Mesothelial cell of epicardium (in vitro differentiated cells): Measurements from ENCODE around the gene KLF7. TPM values are rescaled to one million over a fixed set of nuclear protein-coding genes. Genes with fewer than 3 reads are reported as not detected.

Experiments
- DNase-seq, 2 experiments: peaks; one replicate each; pipeline ENCODE4 v3.0.0; 2021; ENCODE audit warnings: low spot score in 2 of 2; ENCODE audit not compliant: unreplicated experiment in 2 of 2
- H3K27ac Mint-ChIP-seq: 2 replicates; pipeline ENCODE4 v1.8.0; 2021; ENCODE audit warnings: mixed read lengths
- H3K27me3 Mint-ChIP-seq: 2 replicates; pipeline ENCODE4 v1.8.0; 2021; ENCODE audit warnings: low read depth, mixed read lengths
- H3K36me3 Mint-ChIP-seq: 2 replicates; pipeline ENCODE4 v1.8.0; 2021; ENCODE audit warnings: mixed read lengths
- H3K4me1 Mint-ChIP-seq: 2 replicates; pipeline ENCODE4 v1.8.0; 2021; ENCODE audit warnings: mixed read lengths
- H3K4me3 Mint-ChIP-seq: 2 replicates; pipeline ENCODE4 v1.8.0; 2021; ENCODE audit warnings: mild to moderate bottlenecking, moderate library complexity, mixed read lengths
- H3K9me3 Mint-ChIP-seq: 2 replicates; pipeline ENCODE4 v1.8.0; 2021; ENCODE audit warnings: mixed read lengths
- CTCF ChIP-seq: fragments of 200-600 bp; sonication (generic); IDR thresholded peaks from one replicate; pipeline ENCODE4 v1.5.0; 2021; ENCODE audit warnings: antibody characterized with exemption; ENCODE audit not compliant: unreplicated experiment
- total RNA-seq: library from RNA; stranded (reverse); gene quantifications from 3 replicates; pipeline ENCODE4 v1.2.1, GENCODE V29; 2021

Gene KLF7
- total RNA-seq, 1 donor from 2014 or later, result 17.8 TPM

GRCh38 chr2:207091176-207091575 is 74.6 kb downstream of the KLF7 start:
- no peaks in the 10 kb centered on the region for H3K27me3 Mint-ChIP-seq
- no peak for DNase-seq
- no peak overlapping the region for H3K4me3 Mint-ChIP-seq
- H3K4me1 Mint-ChIP-seq, result peaks cover 9% of the 10 kb centered on the region
- H3K36me3 Mint-ChIP-seq, result peaks cover 3% of the 10 kb centered on the region
- no peak for TF ChIP-seq CTCF
- no peak overlapping the region for H3K27ac Mint-ChIP-seq
- H3K9me3 Mint-ChIP-seq, result no peaks in the 10 kb centered on the region

- no peak for TF ChIP-seq CTCF
- no peak for DNase-seq
- Mint-ChIP-seq H3K27ac (no peak overlapping the region), H3K36me3 (peaks cover 9% of the 10 kb centered on the region), H3K4me3 (no peak overlapping the region), H3K4me1 (peaks cover 9% of the 10 kb centered on the region), H3K9me3 (no peaks in the 10 kb centered on the region), H3K27me3 (no peaks in the 10 kb centered on the region)
Observed at GRCh38 chr2:207090389-207090788, 75.4 kb downstream of the KLF7 start.

GRCh38 chr2:207088839-207089238 is 76.9 kb downstream of the KLF7 start:
- H3K4me1 Mint-ChIP-seq, result peaks cover 7% of the 10 kb centered on the region
- no peak overlapping the region for H3K27ac Mint-ChIP-seq
- DNase-seq, result no peak
- TF ChIP-seq CTCF, result no peak
- no peak overlapping the region for H3K4me3 Mint-ChIP-seq
- H3K36me3 Mint-ChIP-seq, result peaks cover 12% of the 10 kb centered on the region
- no peaks in the 10 kb centered on the region for H3K27me3 Mint-ChIP-seq
- no peaks in the 10 kb centered on the region for H3K9me3 Mint-ChIP-seq

- Mint-ChIP-seq H3K4me3 (no peak overlapping the region), H3K9me3 (no peaks in the 10 kb centered on the region), H3K4me1 (peaks cover 6% of the 10 kb centered on the region), H3K27me3 (no peaks in the 10 kb centered on the region), H3K27ac (no peak overlapping the region), H3K36me3 (peaks cover 18% of the 10 kb centered on the region)
- no peak for TF ChIP-seq CTCF
- no peak for DNase-seq
Observed at GRCh38 chr2:207088276-207088675, 77.5 kb downstream of the KLF7 start.

- H3K4me3 Mint-ChIP-seq, result no peak overlapping the region
- no peaks in the 10 kb centered on the region for H3K27me3 Mint-ChIP-seq
- H3K9me3 Mint-ChIP-seq, result no peaks in the 10 kb centered on the region
- peaks cover 18% of the 10 kb centered on the region for H3K36me3 Mint-ChIP-seq
- no peak overlapping the region for H3K27ac Mint-ChIP-seq
- peaks cover 6% of the 10 kb centered on the region for H3K4me1 Mint-ChIP-seq
- no peak for TF ChIP-seq CTCF
- DNase-seq, result no peak
Observed at GRCh38 chr2:207087046-207087902, 78.5 kb downstream of the KLF7 start.
